Smooth muscle cell of the umbilical artery (primary cell): ENCODE data around the gene CCDC126. TPM values are rescaled to one million over a fixed set of nuclear protein-coding genes. Genes with fewer than 3 reads are reported as not detected.

Experiments used
- total RNA-seq: library from RNA; depleted of rRNA; stranded (reverse); fragments of >200 nt; gene quantifications from 2 replicates; pipeline ENCODE4 v1.2.3, GENCODE V29; 2014

Gene CCDC126
- 7.8 and 16.3 TPM in 2 replicates for total RNA-seq

GRCh38 chr7:23597094-23598091 is at the start of gene CCDC126:
Gene CCDC126 (plus strand): TSS chr7:23597382. CDS start chr7:23611316, 13,934 bp downstream.

GRCh38 chr7:23679898-23680413 is 82.8 kb downstream of the CCDC126 start, which contains the start of gene FAM221A:
Gene FAM221A (plus strand): TSS chr7:23680199. CDS start chr7:23680219, 20 bp downstream.

Other genes with a start within 250 kb of the CCDC126 start
- 17.2 and 53.6 TPM in 2 replicates for gene IGF2BP3, start 126.9 kb upstream of the CCDC126 start, total RNA-seq
- gene TRA2A, start 65.4 kb upstream of the CCDC126 start, total RNA-seq, result 28.1 and 29.1 TPM in 2 replicates
- 1.2 and 2.0 TPM in 2 replicates for gene FAM221A, start 82.8 kb downstream of the CCDC126 start, total RNA-seq
- gene STK31, start 112.8 kb downstream of the CCDC126 start, total RNA-seq, result not detected in 2 replicates